Amniotic epithelial cell (primary cell): ENCODE data around the gene DDX3X.
A peak's percentile ranks its signal among the peaks of the same experiment; 100 is the strongest.
"Not testable (repeated sequence)": the region's sequence is repeated elsewhere in the genome, so short reads cannot be mapped to it uniquely, and the experiment has no call there.

Experiments used
- DNase-seq: peaks from one replicate; pipeline ENCODE4 v3.0.0-alpha.2; 2010; ENCODE audit warnings: low read depth

DDX3X gene

GRCh38 chrX:41373989-41374606 lies 40.1 kb downstream of the DDX3X start:
- no peak for DNase-seq

- no peak for DNase-seq
Observed at GRCh38 chrX:41377624-41378023, 43.7 kb downstream of the DDX3X start.

GRCh38 chrX:41381685-41382084 lies 47.7 kb downstream of the DDX3X start:
- DNase-seq, result peak; percentile 83

GRCh38 chrX:41382714-41383645 lies 49.0 kb downstream of the DDX3X start:
- peak; percentile 29 for DNase-seq

DNA sequence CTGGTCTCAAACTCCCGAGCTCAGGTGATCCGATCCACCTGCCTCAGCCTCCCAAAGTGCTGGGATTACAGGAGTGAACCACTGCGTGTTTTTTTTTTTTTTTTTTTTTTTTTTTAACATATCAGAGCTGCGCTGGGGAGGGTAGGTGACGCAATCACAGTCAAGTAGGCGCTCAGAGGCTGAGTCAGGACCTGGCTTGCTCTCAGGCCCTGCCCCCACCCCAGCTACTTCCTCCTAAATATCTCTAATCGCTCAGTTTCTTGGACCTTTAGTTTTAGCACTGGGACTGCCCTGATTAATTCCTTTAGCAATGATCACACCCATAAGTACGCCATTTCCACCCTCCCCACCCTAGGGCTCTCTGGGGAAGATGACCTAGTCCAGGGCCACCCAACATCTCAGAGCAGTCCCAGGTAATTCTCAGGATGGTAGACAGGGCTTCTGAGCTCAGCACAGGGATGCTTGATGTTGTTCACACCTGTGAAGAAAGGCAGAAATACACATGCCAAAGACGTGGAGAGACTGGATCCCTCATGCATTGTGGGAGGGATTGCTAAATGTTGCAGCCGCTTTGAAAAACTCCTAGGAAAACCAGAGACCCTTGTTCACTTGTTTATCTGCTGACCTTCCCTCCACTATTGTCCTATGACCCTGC lies 50.2 kb downstream of the DDX3X start:
- peak; percentile 81 for DNase-seq

- DNase-seq, result peak; percentile 19
Observed at GRCh38 chrX:41386222-41386990, 52.4 kb downstream of the DDX3X start.

- peak; percentile 7 for DNase-seq
Observed at GRCh38 chrX:41388543-41388942, 54.6 kb downstream of the DDX3X start.

DNA sequence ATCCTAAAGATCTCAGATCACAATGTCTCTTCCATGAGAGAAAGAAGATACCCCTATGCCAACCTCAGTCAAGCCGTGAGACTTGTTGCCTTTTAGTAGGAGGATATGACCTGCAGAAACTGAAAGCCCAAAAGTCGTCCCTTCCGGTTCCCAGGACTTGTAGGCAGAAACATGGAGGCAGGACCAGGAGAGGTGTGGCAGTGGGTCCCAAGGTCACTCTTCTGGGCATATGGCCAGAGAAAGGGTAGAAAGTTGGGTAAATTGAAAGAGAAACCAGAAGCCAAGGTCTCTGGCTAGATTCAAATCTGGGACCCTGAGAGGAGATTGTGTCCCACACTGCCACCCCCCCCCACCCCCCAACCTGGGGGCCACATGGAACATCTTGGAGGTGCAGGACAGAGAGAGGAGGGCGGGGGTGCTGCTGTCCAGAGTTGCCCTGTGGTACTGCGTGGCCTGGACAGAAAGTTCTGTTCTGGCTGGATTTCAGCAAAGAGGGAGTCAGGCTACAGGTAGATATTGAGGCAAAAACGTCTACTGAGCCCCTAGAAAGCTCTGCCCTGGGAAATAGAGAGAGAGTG lies 55.4 kb downstream of the DDX3X start:
- DNase-seq, result no peak

DNA sequence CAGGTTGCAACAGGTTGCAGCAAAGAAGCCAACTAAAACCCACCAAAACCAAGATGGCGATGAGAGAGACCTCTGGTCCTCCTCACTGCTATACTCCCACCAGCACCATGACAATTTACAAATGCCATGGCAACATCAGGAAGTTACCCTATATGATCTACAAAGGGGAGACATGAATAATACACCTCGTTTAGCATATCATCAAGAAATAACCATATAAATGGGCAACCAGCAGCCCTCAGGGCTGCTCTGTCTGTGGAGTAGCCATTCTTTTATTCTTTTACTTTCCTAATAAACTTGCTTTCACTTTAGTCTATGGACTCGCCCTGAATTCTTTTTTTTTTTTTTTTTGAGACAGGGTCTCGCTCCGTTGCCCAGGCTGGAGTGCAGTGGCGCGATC lies 56.6 kb downstream of the DDX3X start:
- DNase-seq, result not testable (repeated sequence)

GRCh38 chrX:41391606-41392005 lies 57.6 kb downstream of the DDX3X start:
- DNase-seq, result no peak

DNA sequence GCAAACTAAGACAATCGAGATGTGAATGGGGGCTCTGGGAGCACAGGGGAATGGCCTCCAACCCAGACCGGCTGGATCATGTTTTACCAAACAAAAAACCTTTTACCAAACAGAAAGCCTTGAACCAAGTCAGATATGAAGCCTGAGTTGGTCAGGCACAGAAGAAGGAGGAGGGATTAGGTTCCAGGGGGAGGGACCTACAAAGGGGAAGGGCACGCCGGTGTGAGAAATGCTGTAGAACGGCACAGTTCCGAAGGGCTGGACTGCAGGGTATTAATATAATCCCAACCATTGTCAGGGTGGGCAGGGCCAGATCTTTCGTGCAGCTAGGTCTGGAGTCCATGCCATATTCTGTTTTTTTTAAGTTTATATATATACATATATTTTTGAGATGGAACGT lies 60.3 kb downstream of the DDX3X start:
- no peak for DNase-seq

DNA sequence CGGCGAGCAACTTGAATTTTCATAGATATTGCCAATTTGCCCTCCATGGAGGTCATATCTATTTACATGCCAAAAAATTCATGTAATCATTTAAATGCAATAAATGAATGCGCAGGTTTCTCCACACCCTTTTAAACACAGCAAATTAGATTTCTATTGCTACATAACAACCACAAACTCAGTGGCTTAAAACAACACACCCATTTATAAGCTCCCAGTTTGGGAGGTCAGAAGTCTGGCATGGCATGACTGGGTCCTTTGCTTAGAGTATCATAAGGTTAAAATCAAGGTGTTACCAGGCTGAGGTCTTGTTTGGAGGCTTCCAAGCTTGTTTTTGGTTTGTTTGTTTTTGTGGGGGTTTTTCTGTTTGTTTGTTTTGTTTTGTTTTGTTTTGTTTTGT lies 63.3 kb downstream of the DDX3X start:
- DNase-seq, result no peak

GRCh38 chrX:41397768-41398167 lies 63.8 kb downstream of the DDX3X start:
- no peak for DNase-seq

- not testable (repeated sequence) for DNase-seq
Observed at GRCh38 chrX:41402556-41402955, 68.6 kb downstream of the DDX3X start.

DNA sequence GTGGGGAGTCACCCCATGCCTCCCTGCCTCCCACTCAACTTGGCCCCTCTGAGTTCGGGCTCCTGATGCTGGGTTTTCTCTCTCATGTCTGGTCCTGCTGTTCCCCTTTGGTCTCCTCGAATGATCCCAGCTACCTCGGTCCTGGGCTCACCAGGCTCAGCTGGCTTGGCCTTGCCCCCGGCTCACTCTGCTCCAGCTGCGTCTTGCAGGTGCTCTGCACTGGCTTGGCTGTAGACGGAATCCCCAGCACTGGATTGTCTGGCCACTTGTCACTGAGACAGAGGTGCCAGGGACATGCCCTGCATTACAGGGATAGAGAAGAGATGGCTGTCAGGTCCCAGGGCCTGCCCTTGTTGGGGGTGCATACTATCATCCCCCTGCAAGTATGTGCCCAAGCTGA lies 71.6 kb downstream of the DDX3X start:
- DNase-seq, result no peak

- peak; percentile 25 for DNase-seq
Observed at GRCh38 chrX:41406201-41406600, 72.2 kb downstream of the DDX3X start.

GRCh38 chrX:41407816-41408215 lies 73.9 kb downstream of the DDX3X start:
- DNase-seq, result no peak

DNA sequence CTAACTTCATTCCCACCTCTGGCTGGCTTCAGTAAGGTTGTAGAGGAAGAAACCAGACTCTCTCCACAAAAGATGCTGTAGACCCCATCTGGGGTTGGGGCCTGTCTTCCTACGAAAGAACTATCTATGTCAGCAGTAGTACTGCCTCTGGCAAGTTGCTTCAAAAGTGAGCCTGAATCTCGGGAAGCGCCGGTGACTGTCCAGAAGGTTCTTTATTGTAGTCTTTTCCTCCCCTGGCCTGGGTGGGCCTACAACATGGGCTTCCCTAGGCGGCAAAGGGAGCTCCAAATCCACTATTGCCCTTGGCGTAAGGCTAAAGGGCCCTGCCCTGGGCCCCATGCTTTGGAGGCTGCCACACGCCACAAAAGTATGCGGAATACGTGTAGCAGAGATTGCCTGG lies 74.6 kb downstream of the DDX3X start:
- no peak for DNase-seq

DNA sequence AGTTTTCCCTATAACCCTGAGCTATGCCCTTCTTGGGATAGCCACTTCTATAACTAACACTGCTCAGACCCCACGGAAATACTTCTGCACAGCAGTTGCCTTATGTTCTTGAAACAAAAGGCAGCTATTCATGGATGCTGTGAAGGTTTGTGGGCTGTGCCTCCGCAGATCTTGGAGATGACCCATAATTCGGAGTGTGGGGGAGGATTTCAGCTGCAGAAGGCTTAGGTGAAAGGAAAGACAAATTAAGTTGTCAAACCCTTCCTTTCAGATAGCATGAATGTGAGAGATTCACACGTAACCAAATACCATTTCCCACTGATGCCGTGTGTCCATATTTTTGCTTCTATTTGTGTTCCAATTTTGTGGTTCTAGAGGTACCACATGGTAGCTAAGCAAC lies 75.0 kb downstream of the DDX3X start:
- DNase-seq, result peak; percentile 45

GRCh38 chrX:41411222-41411621 lies 77.3 kb downstream of the DDX3X start:
- DNase-seq, result not testable (repeated sequence)

- no peak for DNase-seq
Observed at GRCh38 chrX:41412261-41413081, 78.5 kb downstream of the DDX3X start.
